Coronary artery (tissue), 2 donors: Measurements from ENCODE around the gene DYSF.

Source experiments
- DNase-seq: peaks from one replicate; pipeline ENCODE4 v3.0.0-alpha.2; 2017; ENCODE audit warnings: low spot score
- H3K27ac ChIP-seq, 2 donors: fragments of 200-600 bp; sonication (generic); one replicate each; pipeline ENCODE4 v1.5.1; 2016 to 2019
- H3K4me3 ChIP-seq: fragments of 200-600 bp; sonication (generic); 2 replicates; pipeline ENCODE4 v1.5.1; 2016; ENCODE audit warnings: mild to moderate bottlenecking, moderate library complexity
- TF ChIP-seq, protein P1 (sequence below): fragments of 200-600 bp; sonication (generic); IDR thresholded peaks from one replicate; pipeline ENCODE4 v1.5.1; 2019; ENCODE audit warnings: antibody characterized with exemption

Gene DYSF

DNA sequence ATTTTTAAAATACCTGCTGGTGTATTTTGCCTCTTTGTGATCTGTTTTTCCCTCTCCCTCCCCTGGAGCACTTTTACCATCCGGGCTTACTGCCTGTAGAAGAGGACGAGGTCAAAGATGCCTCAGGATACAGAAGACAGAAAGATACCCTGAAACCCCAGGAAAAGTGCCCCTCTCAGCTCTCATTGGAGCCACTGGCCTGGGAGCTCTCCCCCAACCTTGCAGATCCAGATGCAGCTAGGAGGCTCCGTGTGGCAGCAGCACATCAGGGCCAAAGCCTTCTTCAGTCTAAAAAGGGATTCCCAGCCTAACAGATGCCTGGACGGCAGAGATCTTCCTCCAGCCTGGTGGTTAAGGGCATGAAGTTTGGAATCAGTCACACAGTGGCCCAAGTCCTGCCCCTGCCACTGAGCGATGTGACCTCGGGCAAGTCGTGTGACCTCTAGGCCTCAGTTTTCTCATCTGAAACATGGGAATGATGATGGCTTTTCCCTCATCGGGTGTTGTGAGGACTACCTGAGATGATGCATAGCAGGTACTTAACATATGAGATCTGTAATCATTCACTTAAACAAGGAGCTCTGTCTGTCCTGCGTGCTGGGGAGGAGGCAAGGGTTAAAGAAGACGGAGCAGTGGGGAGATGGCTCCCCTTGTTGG, 239.4 kb downstream of the DYSF start:
- H3K4me3 ChIP-seq = no peak overlapping the region
- TF ChIP-seq, protein P1, sequence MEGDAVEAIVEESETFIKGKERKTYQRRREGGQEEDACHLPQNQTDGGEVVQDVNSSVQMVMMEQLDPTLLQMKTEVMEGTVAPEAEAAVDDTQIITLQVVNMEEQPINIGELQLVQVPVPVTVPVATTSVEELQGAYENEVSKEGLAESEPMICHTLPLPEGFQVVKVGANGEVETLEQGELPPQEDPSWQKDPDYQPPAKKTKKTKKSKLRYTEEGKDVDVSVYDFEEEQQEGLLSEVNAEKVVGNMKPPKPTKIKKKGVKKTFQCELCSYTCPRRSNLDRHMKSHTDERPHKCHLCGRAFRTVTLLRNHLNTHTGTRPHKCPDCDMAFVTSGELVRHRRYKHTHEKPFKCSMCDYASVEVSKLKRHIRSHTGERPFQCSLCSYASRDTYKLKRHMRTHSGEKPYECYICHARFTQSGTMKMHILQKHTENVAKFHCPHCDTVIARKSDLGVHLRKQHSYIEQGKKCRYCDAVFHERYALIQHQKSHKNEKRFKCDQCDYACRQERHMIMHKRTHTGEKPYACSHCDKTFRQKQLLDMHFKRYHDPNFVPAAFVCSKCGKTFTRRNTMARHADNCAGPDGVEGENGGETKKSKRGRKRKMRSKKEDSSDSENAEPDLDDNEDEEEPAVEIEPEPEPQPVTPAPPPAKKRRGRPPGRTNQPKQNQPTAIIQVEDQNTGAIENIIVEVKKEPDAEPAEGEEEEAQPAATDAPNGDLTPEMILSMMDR = no peak
- no peak overlapping the region for H3K27ac ChIP-seq
- no peak for DNase-seq

DNA sequence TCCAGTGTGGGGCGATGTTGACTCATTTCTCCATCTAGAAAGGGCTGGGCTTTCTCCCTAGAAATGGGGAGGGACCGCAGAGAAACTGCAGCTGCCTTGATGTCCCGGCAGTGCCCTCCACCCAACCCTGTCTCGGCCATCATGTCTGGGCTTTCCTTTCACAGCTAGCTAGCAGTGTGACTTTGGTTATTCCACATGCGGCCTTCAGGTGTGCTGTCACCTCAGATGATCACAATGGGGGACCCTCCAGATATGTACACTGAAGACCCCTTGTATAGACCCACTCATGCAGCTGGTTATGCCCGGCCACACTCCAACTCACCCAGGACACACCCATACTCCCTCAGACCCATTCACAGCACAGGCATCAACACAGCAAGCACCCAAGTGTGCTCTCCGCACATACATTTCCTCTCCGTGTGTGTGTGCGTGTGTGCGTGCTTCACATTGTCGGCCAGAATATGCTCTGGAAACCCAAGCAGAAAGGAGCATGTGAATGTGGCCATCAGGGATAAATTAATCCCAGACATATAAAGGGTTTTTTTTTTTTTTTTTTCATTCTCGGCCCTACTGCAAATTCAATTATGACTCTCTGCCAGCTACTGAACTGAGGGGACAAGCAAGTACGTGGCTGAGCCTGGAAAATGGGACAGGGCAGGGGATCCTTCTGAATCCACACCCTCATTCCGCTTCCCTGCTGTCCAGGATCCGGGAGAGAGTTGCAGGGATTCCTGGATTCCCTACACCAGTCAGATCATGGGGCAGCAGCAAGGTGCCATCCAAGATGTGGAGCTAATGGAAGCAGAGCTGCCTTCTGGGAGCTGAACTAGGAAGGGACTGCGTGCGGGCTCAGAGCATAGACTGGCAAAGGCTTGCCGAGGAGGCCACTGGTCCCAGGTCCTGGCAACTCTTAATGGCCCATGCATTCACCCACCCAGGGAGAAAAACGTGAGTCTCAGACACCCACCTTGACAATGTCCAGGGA, 240.2 kb downstream of the DYSF start:
- Histone ChIP-seq H3K4me3 (no peak overlapping the region), H3K27ac (no peak overlapping the region)
- DNase-seq = no peak
- TF ChIP-seq, protein P1 = no peak

DNA sequence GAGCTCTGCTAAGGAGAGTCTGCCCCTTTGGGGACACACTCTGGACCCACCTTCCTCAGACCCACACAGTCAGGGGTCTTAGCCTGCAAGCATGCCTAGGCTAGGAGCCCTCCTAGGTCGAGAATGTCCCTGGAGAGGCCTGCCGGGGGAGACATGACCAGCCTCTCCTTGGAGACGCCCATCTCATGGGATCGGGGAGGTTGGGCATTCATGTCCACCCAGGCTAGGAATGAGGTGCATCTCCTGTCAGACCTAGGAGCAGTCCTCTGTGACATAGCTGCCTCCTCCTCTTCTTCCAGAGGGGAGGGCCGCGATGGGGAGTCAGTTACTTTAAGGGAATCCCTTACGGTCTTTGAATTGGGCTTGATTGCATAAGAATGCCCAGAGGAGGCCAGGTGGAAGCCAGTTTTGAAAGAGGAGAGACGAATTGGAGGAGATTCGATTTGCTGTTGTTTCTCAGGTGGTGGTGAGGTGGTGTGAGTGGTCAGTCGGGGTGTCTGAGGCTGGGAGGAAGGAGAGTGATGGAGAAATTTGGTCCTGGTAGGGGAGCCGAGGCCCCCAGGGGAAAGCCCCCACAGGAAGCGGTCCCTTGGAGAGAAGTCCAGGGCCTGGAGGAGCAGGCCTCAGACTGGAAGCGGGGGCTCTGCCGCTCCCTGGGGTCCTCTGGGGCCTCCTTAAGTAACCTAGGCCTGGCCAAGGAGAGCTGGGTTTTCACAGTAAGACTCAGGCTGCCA, 241.3 kb downstream of the DYSF start:
- no peak overlapping the region for H3K4me3 ChIP-seq
- no peak overlapping the region for H3K27ac ChIP-seq
- DNase-seq = no peak
- TF ChIP-seq, protein P1 = no peak

DNA sequence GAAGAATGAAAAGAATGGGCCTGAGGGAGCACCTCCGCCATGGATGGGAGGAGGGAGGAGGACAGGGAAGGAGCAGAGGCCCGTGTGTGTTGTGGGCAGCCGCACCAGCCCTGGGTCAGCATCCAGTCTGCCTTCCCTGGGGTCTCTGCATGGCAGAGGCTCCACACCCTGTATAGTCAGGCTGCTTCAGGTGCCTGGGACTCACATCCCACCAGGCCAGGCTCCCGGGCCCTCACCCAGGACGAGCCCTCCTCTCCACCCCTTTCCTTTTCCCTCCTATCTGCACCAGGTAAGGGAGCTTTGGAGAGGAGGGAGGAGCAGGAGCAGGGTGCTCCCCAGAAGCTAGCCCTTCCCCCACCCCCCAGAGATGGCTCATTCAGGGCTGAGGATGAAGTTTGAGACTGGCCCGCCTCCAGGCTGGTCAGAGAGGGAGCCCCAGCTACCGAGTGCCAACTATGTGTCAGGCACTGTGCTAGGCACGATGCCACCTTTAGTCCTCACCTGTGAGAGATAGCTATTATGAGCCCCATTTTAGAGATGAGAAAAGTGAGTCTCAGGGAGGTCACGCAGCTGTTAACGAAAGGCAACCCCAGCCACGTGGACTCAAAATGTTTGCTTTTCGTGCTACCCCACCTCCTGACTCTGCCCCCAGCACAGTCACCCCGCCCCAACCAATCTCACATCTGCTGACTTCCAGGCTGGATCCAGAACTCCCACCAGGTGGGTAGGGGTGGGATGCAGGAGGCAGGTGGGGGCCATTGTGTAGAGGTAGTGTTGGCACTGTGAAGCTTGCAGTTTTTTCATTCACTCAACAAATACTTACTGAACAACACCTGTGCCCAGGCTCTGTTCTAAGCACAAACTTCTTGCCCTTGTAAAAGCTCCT, 242.1 kb downstream of the DYSF start:
- no peak for DNase-seq
- TF ChIP-seq, protein P1 = no peak
- Histone ChIP-seq H3K4me3 (no peak overlapping the region), H3K27ac (no peak overlapping the region)

DNA sequence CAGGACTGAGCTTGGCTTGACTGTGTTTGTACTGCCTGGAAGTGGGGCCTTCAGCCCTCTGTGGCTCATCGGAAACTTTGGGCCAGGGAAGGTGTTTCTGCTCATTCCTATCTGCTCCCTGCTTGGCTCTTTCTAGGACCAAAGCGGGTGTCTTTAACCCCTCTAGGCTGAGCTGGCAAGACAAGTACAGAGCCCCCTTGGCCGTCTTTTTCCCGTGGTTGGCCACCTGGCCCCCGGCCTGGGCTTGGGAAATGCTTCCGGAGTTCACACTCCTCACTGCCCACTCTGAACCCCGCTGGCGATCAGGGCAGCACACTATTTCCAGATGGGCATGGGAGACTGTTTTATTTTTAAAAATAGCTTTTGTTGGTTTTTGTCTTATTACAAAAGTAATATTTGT, 243.0 kb downstream of the DYSF start:
- H3K27ac ChIP-seq = peak overlapping the region in 1 of 2 donors; percentile 28
- DNase-seq = no peak
- H3K4me3 ChIP-seq = no peak overlapping the region
- TF ChIP-seq, protein P1 = no peak
